ENCODE measurements around the gene APBA1. TPM values are rescaled to one million over a fixed set of nuclear protein-coding genes. Genes with fewer than 3 reads are reported as not detected.

APBA1 gene
- total RNA-seq, 1 donor from 2014 or later: 4.3 TPM

DNA sequence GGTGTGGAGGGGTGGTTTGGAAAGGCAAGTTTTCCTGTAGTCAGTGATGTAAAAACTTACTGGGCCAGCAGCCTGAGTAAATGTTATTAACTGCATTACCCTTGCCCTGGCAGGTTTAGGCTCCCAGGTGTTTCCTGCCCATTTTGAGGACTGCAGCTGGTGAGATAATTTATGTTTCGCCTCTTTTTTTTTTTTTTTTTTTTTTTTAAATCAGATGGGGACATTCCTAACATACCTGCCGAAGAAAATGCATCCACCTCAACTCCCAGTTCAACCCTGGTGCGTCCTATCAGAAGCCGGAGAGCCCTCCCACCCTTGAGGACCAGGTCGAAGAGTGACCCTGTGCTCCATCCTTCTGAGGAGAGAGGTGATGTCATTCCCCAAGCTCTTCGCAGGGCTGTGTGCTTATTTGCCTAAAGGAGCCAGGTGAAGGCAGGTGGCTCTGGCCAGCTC, 286.6 kb downstream of the APBA1 start:
- ATAC-seq (peak; percentile 81 to 88), DNase-seq (peak; percentile 53)
- Histone ChIP-seq H3K4me3 (no peak overlapping the region), H3K36me3 (peaks cover 12% of the 10 kb centered on the region), H3K4me1 (no peaks in the 10 kb centered on the region), H3K27ac (no peak overlapping the region), H3K27me3 (ENCODE audit: low read depth) (no peaks in the 10 kb centered on the region), H3K9me3 (no peaks in the 10 kb centered on the region)
- intact Hi-C loops (cut with DNase I): no loop called here
- TF ChIP-seq, protein P1, sequence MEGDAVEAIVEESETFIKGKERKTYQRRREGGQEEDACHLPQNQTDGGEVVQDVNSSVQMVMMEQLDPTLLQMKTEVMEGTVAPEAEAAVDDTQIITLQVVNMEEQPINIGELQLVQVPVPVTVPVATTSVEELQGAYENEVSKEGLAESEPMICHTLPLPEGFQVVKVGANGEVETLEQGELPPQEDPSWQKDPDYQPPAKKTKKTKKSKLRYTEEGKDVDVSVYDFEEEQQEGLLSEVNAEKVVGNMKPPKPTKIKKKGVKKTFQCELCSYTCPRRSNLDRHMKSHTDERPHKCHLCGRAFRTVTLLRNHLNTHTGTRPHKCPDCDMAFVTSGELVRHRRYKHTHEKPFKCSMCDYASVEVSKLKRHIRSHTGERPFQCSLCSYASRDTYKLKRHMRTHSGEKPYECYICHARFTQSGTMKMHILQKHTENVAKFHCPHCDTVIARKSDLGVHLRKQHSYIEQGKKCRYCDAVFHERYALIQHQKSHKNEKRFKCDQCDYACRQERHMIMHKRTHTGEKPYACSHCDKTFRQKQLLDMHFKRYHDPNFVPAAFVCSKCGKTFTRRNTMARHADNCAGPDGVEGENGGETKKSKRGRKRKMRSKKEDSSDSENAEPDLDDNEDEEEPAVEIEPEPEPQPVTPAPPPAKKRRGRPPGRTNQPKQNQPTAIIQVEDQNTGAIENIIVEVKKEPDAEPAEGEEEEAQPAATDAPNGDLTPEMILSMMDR (IDR thresholded peaks at IDR 0.05): no peak

DNA sequence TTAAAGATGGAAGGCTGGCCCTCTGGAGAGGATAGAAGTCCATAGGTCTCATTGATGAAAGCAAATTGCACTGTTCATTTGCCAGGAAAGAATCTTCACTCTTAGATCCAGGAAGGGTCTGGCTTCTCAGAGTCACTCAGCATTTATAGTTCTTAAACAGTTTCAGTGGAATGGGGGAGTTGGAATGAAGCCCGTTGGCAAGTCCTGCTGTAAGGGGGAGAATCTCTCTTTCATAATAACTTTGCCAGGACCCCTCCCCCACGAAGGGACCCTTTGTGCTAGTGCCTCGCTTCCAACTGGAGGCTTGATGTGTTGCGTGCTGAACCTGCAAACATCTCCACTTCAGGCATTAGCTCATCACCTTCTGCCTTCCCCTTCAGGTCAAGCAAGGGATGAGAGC, 290.0 kb downstream of the APBA1 start:
- no peak overlapping the region for H3K27ac ChIP-seq
- intact Hi-C loops (cut with DNase I): no loop called here
- H3K4me1 ChIP-seq: peaks cover 13% of the 10 kb centered on the region
- ATAC-seq (no peak), DNase-seq (no peak)
- TF ChIP-seq, protein P1 (IDR thresholded peaks at IDR 0.05): no peak
- H3K36me3 ChIP-seq: peaks cover 3% of the 10 kb centered on the region
- H3K4me3 ChIP-seq: no peak overlapping the region
- H3K27me3 ChIP-seq (ENCODE audit: low read depth): no peaks in the 10 kb centered on the region
- no peaks in the 10 kb centered on the region for H3K9me3 ChIP-seq

DNA sequence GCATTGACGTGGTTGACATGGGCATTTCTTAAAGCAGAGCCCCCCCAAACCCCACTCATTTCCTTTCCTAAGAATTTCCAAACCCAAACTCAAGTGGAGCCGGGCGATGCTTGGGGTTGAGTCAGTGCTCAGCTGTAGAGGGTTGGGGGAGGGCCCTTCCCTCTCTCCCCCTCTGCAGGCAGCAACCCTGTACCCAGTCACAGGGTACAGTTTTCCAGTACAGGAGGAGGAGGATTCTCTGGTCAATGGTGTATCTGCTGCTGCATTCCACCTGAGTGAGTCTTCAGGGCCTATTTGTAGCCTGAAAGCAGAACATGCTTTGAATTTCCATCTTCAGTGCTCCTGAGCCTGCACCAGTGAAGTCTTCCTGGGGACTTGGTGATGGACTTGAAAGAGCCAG, 291.4 kb downstream of the APBA1 start:
- intact Hi-C loops (cut with DNase I): no loop called here
- Histone ChIP-seq H3K4me1 (peaks cover 23% of the 10 kb centered on the region), H3K36me3 (no peaks in the 10 kb centered on the region), H3K27ac (no peak overlapping the region), H3K9me3 (no peaks in the 10 kb centered on the region), H3K27me3 (ENCODE audit: low read depth) (no peaks in the 10 kb centered on the region), H3K4me3 (no peak overlapping the region)
- TF ChIP-seq, protein P1 (IDR thresholded peaks at IDR 0.05): no peak
- ATAC-seq (no peak), DNase-seq (no peak)

DNA sequence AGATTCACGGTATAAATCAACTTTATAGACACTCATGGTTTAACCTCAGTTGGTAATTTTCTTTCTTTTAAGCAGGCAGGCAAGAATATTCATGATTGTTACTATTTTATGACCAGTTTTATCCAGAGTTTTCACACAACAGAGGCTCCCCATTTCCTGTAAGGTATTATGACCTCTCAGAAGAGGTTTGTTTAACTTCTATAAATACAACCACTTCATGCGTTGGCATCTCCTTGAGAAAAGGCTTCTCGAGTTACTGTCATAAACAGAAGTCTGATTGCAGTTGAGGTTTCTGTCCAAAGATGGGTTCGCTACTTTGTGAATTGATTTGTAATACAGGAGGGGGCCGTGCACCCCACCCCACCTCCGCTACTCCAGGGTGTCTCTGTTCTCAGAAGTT, 291.9 kb downstream of the APBA1 start:
- peaks cover 24% of the 10 kb centered on the region for H3K4me1 ChIP-seq
- no peaks in the 10 kb centered on the region for H3K27me3 ChIP-seq (ENCODE audit: low read depth)
- TF ChIP-seq, protein P1 (IDR thresholded peaks at IDR 0.05): no peak
- no peaks in the 10 kb centered on the region for H3K9me3 ChIP-seq
- no peaks in the 10 kb centered on the region for H3K36me3 ChIP-seq
- ATAC-seq: peak; percentile 11 to 30
- no peak for DNase-seq
- no peak overlapping the region for H3K4me3 ChIP-seq
- no peak overlapping the region for H3K27ac ChIP-seq
- intact Hi-C loops (cut with DNase I): no loop called here

DNA sequence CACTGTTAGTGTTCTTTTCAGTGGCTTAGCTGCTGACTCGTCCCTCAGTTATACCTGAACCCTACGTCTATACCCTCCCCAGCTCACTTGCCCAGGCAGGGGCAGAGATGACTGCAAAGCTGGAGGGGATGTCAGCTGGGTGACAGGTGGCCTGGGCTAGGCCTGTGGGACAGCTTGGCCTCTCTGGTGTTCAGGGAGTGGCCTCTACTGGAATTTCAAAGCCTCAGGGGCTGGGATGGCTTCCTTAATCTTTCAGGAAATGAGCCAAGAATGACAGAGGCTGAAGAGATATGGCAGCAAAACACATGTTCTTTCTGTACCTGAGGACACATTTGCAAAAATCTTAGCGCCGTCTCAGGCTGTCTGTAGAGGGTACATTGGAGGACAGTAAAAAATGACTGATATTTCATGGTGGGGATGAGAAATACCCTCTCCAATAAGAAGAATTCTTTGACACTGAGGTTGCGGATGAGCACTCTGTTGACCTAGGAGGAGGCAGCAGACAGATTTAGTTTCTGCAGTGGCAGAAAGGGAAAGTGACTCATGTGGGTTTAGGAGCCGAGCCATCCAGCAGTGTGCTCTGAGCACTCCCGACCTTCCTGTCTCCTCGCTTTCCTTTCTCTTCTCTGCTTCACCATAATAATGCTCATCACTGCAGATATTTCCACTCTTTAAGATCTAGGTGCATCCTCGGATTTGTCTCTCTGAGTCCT, 292.7 kb downstream of the APBA1 start:
- Histone ChIP-seq H3K4me1 (peaks cover 24% of the 10 kb centered on the region), H3K36me3 (no peaks in the 10 kb centered on the region), H3K27me3 (ENCODE audit: low read depth) (no peaks in the 10 kb centered on the region), H3K9me3 (no peaks in the 10 kb centered on the region), H3K27ac (peak overlapping the region; percentile 22), H3K4me3 (no peak overlapping the region)
- intact Hi-C loops (cut with DNase I): no loop called here
- ATAC-seq (peak; percentile 36 to 51), DNase-seq (no peak)
- TF ChIP-seq, protein P1 (IDR thresholded peaks at IDR 0.05): no peak
